Measurements from ENCODE around the gene RIMS1.

The RIMS1 gene

GRCh38 chr6:71967436-71967835, 81.1 kb downstream of the RIMS1 start:
- TF ChIP-seq EZH2phosphoT487 (conservative IDR thresholded peaks at IDR 0.05; ENCODE audit: low read length) (no peak), CTCF (IDR thresholded peaks at IDR 0.05; ENCODE audit: insufficient read depth, low read length, poor library complexity, severe bottlenecking) (no peak)
- Histone ChIP-seq H3K27me3 (ENCODE audit: low read length) (no peaks in the 10 kb centered on the region), H3K9ac (ENCODE audit: low read length) (no peak overlapping the region)

DNA sequence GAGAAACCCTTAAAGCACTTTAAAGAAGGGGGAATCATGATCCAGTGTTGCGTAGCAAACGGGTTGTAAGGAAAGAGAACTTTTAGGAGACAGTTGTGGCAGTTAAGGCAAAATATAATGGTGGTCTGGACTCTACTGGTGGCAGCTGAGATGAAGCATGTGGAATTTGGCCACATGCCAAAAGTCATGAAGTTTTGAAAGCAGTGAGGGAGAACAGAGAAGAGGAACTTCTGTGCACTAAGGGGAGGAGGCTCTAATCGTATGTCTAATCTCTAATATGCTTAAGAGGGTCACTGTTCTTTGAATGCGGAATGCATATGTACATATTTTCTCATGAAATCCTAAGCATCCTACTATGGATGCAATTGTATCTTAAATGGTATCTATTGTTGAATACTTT, 91.5 kb downstream of the RIMS1 start:
- TF ChIP-seq CTCF (IDR thresholded peaks at IDR 0.05; ENCODE audit: insufficient read depth, low read length, poor library complexity, severe bottlenecking) (no peak), EZH2phosphoT487 (conservative IDR thresholded peaks at IDR 0.05; ENCODE audit: low read length) (no peak)
- no peaks in the 10 kb centered on the region for H3K79me2 ChIP-seq (ENCODE audit: insufficient read depth, low read length)
- no peaks in the 10 kb centered on the region for H3K36me3 ChIP-seq (ENCODE audit: low read length)
- H3K4me3 ChIP-seq (ENCODE audit: insufficient read depth, low read length, poor library complexity, severe bottlenecking): no peak overlapping the region
- H3K9me2 ChIP-seq (replicated peaks; ENCODE audit: insufficient read depth, low read length): no peaks in the 10 kb centered on the region
- no peaks in the 10 kb centered on the region for H3K27me3 ChIP-seq (ENCODE audit: low read length)
- no peak overlapping the region for H3K4me2 ChIP-seq (ENCODE audit: low read depth, low read length, poor library complexity, severe bottlenecking)
- no peaks in the 10 kb centered on the region for H4K20me1 ChIP-seq (ENCODE audit: low read depth, low read length)
- H3K9ac ChIP-seq (ENCODE audit: low read length): no peak overlapping the region
- no peak overlapping the region for H2AFZ ChIP-seq (ENCODE audit: low read depth, low read length, severe bottlenecking)
- no peaks in the 10 kb centered on the region for H3K9me3 ChIP-seq (ENCODE audit: insufficient read depth, low read length)
- no peaks in the 10 kb centered on the region for H3F3A ChIP-seq (ENCODE audit: insufficient read depth)
- no peak overlapping the region for H3K27ac ChIP-seq (ENCODE audit: low read depth, low read length)

More at GRCh38 chr6:71967436-71967835, 81.1 kb downstream of the RIMS1 start:
- Histone ChIP-seq H3K79me2 (ENCODE audit: insufficient read depth, low read length) (no peaks in the 10 kb centered on the region), H3K9me3 (ENCODE audit: insufficient read depth, low read length) (no peaks in the 10 kb centered on the region), H3K4me3 (ENCODE audit: insufficient read depth, low read length, poor library complexity, severe bottlenecking) (no peak overlapping the region), H3F3A (ENCODE audit: insufficient read depth) (no peaks in the 10 kb centered on the region), H4K20me1 (ENCODE audit: low read depth, low read length) (no peaks in the 10 kb centered on the region), H3K27ac (ENCODE audit: low read depth, low read length) (no peak overlapping the region), H2AFZ (ENCODE audit: low read depth, low read length, severe bottlenecking) (no peak overlapping the region), H3K36me3 (ENCODE audit: low read length) (no peaks in the 10 kb centered on the region), H3K4me2 (ENCODE audit: low read depth, low read length, poor library complexity, severe bottlenecking) (no peak overlapping the region), H3K9me2 (replicated peaks; ENCODE audit: insufficient read depth, low read length) (no peaks in the 10 kb centered on the region)

- Histone ChIP-seq H4K20me1 (ENCODE audit: low read depth, low read length) (no peaks in the 10 kb centered on the region), H3K27me3 (ENCODE audit: low read length) (no peaks in the 10 kb centered on the region), H3K36me3 (ENCODE audit: low read length) (no peaks in the 10 kb centered on the region), H3K27ac (ENCODE audit: low read depth, low read length) (no peak overlapping the region), H3K4me2 (ENCODE audit: low read depth, low read length, poor library complexity, severe bottlenecking) (no peak overlapping the region), H3K9me2 (replicated peaks; ENCODE audit: insufficient read depth, low read length) (no peaks in the 10 kb centered on the region), H3F3A (ENCODE audit: insufficient read depth) (no peaks in the 10 kb centered on the region), H3K4me3 (ENCODE audit: insufficient read depth, low read length, poor library complexity, severe bottlenecking) (no peak overlapping the region), H2AFZ (ENCODE audit: low read depth, low read length, severe bottlenecking) (no peak overlapping the region), H3K9ac (ENCODE audit: low read length) (no peak overlapping the region), H3K9me3 (ENCODE audit: insufficient read depth, low read length) (no peaks in the 10 kb centered on the region), H3K79me2 (ENCODE audit: insufficient read depth, low read length) (no peaks in the 10 kb centered on the region)
- TF ChIP-seq CTCF (IDR thresholded peaks at IDR 0.05; ENCODE audit: insufficient read depth, low read length, poor library complexity, severe bottlenecking): no peak
- no peak for TF ChIP-seq EZH2phosphoT487 (conservative IDR thresholded peaks at IDR 0.05; ENCODE audit: low read length)
Measured at GRCh38 chr6:71979911-71980310, 93.6 kb downstream of the RIMS1 start.

Data from SU-DHL-6 (cell line).